T-cell (primary cell): Measurements from ENCODE around the gene BACH1. TPM values are rescaled to one million over a fixed set of nuclear protein-coding genes. Genes with fewer than 3 reads are reported as not detected.
"Not testable (repeated sequence)": the region's sequence is repeated elsewhere in the genome, so short reads cannot be mapped to it uniquely, and the experiment has no call there.

Source experiments
- ATAC-seq, 4 experiments: fragments of 200-7000 bp in 3 of 4; fragments of 150-1000 bp in 1 of 4; cut with Tn5 transposase; replicated peaks in 1 of 4; 1 replicate in 3 of 4; 2 replicates in 1 of 4; pipeline ENCODE4 v1.10.0; 2021; ENCODE audit warnings: moderate library complexity in 3 of 4, mild to moderate bottlenecking in 2 of 4, moderate number of reproducible peaks in 1 of 4
- CTCF ChIA-PET, 2 donors: fragments of 300-600 bp; sonication (Branson Sonifier 250); formaldehyde crosslinking; loops; one replicate each; lab custom pipeline; 2022; ENCODE audit warnings: antibody characterized with exemption in 2 of 2; lab: Charles Lee
- POLR2A ChIA-PET, 2 donors: fragments of 300-600 bp; sonication (Branson Sonifier 250); formaldehyde crosslinking; loops; one replicate each; lab custom pipeline; 2022; ENCODE audit warnings: antibody characterized with exemption in 2 of 2; lab: Charles Lee
- DNase-seq, 35 experiments: peaks; one replicate each; pipeline versions ENCODE4 v3.0.0 to v3.0.0-alpha.2; 2013 to 2023
- H3K27ac ChIP-seq: one replicate; pipeline ENCODE4 v1.5.1; 2013; ENCODE audit warnings: low read length
- H3K27me3 ChIP-seq, 2 experiments: replicated peaks in 1 of 2; 1 replicate in 1 of 2; 2 replicates in 1 of 2; pipeline versions ENCODE4 v1.6.1 to v1.7.0; 2013; ENCODE audit warnings: low read length in 1 of 2, mixed read lengths in 1 of 2; ENCODE audit not compliant: control insufficient read depth in 2 of 2, insufficient read depth in 2 of 2; ENCODE audit errors: extremely low read depth in 1 of 2
- H3K36me3 ChIP-seq, 2 donors: 1 replicate in 1 of 2; 2 replicates in 1 of 2; pipeline versions ENCODE4 v1.6.1 to v1.7.0; 2013; ENCODE audit warnings: low read length in 1 of 2; ENCODE audit not compliant: control insufficient read depth in 2 of 2, insufficient read depth in 1 of 2; ENCODE audit errors: extremely low read depth in 1 of 2
- H3K4me1 ChIP-seq, 2 experiments: 1 replicate in 1 of 2; 2 replicates in 1 of 2; pipeline versions ENCODE4 v1.6.1 to v1.7.0; 2013; ENCODE audit warnings: low read length in 2 of 2, mixed read lengths in 1 of 2; ENCODE audit not compliant: insufficient read depth in 2 of 2, control insufficient read depth in 1 of 2; ENCODE audit errors: extremely low read depth in 1 of 2
- H3K4me3 ChIP-seq, 2 donors: 1 replicate in 1 of 2; 2 replicates in 1 of 2; pipeline versions ENCODE4 v1.5.1 to v1.7.0; 2013; ENCODE audit warnings: mild to moderate bottlenecking in 2 of 2, low read length in 1 of 2, moderate library complexity in 1 of 2; ENCODE audit not compliant: control insufficient read depth in 1 of 2; ENCODE audit errors: extremely low read depth in 1 of 2
- H3K9me3 ChIP-seq: 2 replicates; pipeline ENCODE4 v1.7.0; 2013
- H3K27ac Mint-ChIP-seq, 2 donors: one replicate each; pipeline ENCODE4 v1.8.0; 2020 to 2021; ENCODE audit warnings: mild to moderate bottlenecking in 2 of 2, mixed read lengths in 2 of 2
- H3K27me3 Mint-ChIP-seq, 2 donors: one replicate each; pipeline ENCODE4 v1.8.0; 2021 to 2022; ENCODE audit warnings: mixed read lengths in 2 of 2
- H3K36me3 Mint-ChIP-seq: one replicate; pipeline ENCODE4 v1.8.0; 2021; ENCODE audit warnings: mixed read lengths
- H3K4me1 Mint-ChIP-seq, 3 donors: one replicate each; pipeline ENCODE4 v1.8.0; 2020 to 2022; ENCODE audit warnings: mixed read lengths in 3 of 3, mild to moderate bottlenecking in 1 of 3
- H3K4me3 Mint-ChIP-seq, 3 donors: one replicate each; pipeline ENCODE4 v1.8.0; 2020 to 2022; ENCODE audit warnings: mild to moderate bottlenecking in 3 of 3, mixed read lengths in 3 of 3, moderate library complexity in 3 of 3
- H3K9me3 Mint-ChIP-seq, 3 donors: one replicate each; pipeline ENCODE4 v1.8.0; 2020 to 2022; ENCODE audit warnings: mixed read lengths in 3 of 3
- whole genome bisulfite sequencing: methylation state at CpG from one replicate; pipeline ENCODE4 v1.1.5; 2013; ENCODE audit warnings: missing lambda C conversion rate; ENCODE audit not compliant: insufficient coverage; 5-methylcytosine and 5-hydroxymethylcytosine counted together
- total RNA-seq, 35 experiments: library from RNA in 6 of 35; stranded (reverse) in 6 of 35; fragments of 120-200 nt in 1 of 35; gene quantifications; one replicate each; pipeline versions ENCODE4 v1.2.1 to v1.2.4 and lab custom pipeline; 2013 to 2026

Gene BACH1
- total RNA-seq, 5 donors from 2014 or later (not counting 1 experiment from before 2014, with no cell fraction given) = 42.9 to 54.8 (median 52.8) TPM

DNA sequence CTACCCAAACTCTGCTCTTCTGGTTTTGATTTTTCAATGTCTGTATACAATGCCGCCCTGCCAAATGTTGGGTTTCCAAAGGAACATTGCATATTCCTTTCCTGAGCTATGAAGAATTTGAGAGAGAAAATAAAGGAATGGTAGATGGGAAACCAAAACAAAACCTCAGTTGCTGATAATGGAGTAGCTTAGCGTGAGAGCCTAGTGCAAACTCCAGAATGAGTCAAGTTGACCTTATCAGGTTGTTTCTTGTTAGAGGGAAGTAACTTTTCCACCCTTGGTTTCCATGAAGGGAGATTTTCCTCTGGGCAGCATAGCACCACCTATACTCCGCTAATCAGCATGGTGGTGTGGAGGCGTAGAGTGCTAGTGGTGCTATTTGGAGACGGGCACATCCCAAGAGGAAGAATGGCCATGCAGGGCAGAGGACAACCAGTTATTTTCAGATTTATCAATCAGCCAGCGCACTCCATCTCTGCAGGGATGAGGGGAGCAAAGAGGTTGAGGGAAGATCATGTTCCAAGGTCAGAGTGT lies 51.6 kb downstream of the BACH1 start:
- H3K4me3 Mint-ChIP-seq = no peak overlapping the region
- Histone ChIP-seq H3K4me1 (no peaks in the 10 kb centered on the region), H3K36me3 (peaks cover 0 to 2% of the 10 kb centered on the region in 2 donors), H3K4me3 (no peak overlapping the region), H3K27ac (no peak overlapping the region), H3K27me3 (no peaks in the 10 kb centered on the region), H3K9me3 (no peaks in the 10 kb centered on the region)
- ChIA-PET POLR2A (no interaction called here), CTCF (interaction anchor here (0.6 to 1.5 kb wide), 5 partner anchors 11 to 349 kb away, joined by 3 to 5 read pairs (median 4); no protein-coding TSS in a partner anchor)
- H3K36me3 Mint-ChIP-seq = peaks cover 33% of the 10 kb centered on the region
- ATAC-seq (no peak), DNase-seq (no peak)
- peaks cover 11 to 15% (median 12%) of the 10 kb centered on the region in 3 donors for H3K9me3 Mint-ChIP-seq
- peak overlapping the region in 1 of 2 donors; percentile 16 for H3K27ac Mint-ChIP-seq
- no peaks in the 10 kb centered on the region for H3K27me3 Mint-ChIP-seq
- peaks cover 11 to 16% (median 11%) of the 10 kb centered on the region in 3 donors for H3K4me1 Mint-ChIP-seq
- WGBS = 100% methylated on average over 1 of the region's 6 CpGs

DNA sequence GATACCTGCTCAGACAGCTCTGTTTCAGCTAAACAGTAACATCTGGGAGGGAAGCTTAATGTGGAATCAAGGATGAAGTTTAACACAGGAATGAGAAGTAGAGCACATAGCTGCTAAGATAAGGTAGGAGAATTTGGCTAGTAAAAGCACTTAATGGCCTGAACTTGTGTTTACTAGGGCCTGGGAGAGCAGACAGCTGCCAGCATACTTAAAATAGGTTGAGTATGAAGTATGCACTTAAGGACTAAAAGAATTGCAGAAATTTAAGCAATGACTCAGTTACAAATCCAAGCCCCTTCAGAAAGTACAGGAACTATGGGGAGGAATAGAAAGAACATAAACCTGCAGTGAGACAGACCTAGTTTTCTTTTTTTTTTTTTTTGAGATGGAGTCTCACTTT lies 53.0 kb downstream of the BACH1 start:
- ChIA-PET CTCF (interaction anchor here in 1 of 2 donors (0.6 to 1.5 kb wide), 2 partner anchors 10 to 82 kb away, joined by 3 to 4 read pairs; no protein-coding TSS in a partner anchor), POLR2A (no interaction called here)
- Mint-ChIP-seq H3K4me1 (peaks cover 10 to 13% (median 11%) of the 10 kb centered on the region in 3 donors), H3K27me3 (no peaks in the 10 kb centered on the region), H3K36me3 (peaks cover 33% of the 10 kb centered on the region), H3K27ac (no peak overlapping the region), H3K9me3 (peaks cover 11 to 15% (median 12%) of the 10 kb centered on the region in 3 donors), H3K4me3 (no peak overlapping the region)
- H3K4me3 ChIP-seq = no peak overlapping the region
- no peaks in the 10 kb centered on the region for H3K27me3 ChIP-seq
- DNase-seq = no peak
- H3K9me3 ChIP-seq = no peaks in the 10 kb centered on the region
- H3K36me3 ChIP-seq = peaks cover 0 to 2% of the 10 kb centered on the region in 2 donors
- no peak for ATAC-seq
- no peak overlapping the region for H3K27ac ChIP-seq
- H3K4me1 ChIP-seq = no peaks in the 10 kb centered on the region

DNA sequence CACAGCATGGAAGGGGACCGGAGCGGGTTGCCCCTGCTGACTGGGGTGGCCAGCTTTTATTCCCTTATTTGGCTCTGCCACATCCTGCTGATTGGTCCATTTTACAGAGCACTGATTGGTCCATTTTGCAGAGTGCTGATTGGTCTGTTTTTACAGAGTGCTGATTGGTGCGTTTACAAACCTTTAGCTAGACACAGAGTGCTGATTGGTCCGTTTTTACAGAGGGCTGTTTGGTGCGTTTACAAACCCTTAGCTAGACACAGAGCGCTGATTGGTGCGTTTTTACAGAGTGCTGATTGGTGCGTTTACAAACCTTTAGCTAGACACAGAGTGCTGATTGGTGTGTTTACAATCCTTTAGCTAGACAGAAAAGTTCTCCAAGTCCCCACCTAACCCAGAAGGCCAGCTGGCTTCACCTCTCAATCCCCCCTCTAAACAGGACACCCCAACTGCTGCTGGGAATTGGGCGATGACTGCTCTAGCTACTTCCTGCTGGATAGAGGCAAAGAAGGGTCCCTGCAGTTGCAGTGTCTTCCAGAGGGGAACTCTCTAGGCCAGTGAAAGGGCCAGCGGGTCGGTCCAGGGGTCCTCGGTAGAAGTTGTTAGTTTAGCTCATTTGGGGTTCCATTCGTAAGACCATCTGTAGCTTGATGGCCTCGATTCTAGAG lies 56.5 kb downstream of the BACH1 start:
- DNase-seq = not testable (repeated sequence)
- H3K9me3 Mint-ChIP-seq = peaks cover 11 to 15% (median 12%) of the 10 kb centered on the region in 3 donors
- H3K36me3 Mint-ChIP-seq = peaks cover 42% of the 10 kb centered on the region

DNA sequence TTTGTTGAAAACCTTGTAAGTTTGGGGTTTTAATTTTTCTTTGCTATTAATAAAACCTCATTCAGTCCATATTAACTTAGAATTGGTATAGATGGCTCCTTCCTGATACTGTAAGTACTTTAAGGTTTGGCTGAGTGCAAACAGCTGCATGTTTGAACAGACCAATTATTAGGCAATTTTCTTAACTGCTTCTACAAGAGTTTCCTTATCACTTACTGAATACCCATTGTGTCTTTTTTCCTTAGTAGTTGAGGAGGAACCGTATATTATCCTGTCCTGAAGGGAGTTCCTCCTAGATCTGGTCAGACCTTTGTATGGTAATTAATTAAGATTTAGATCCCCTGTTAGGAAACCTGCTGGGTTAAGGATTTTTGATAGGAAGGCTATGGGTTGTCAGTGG lies 57.6 kb downstream of the BACH1 start:
- Mint-ChIP-seq H3K4me1 (peaks cover 14 to 15% (median 14%) of the 10 kb centered on the region in 3 donors), H3K9me3 (peaks cover 11 to 15% (median 12%) of the 10 kb centered on the region in 3 donors), H3K36me3 (peaks cover 42% of the 10 kb centered on the region)
- H3K27ac ChIP-seq, H3K4me1 ChIP-seq, H3K9me3 ChIP-seq, CTCF ChIA-PET, POLR2A ChIA-PET, H3K36me3 ChIP-seq, ATAC-seq, H3K4me3 Mint-ChIP-seq, H3K27me3 ChIP-seq, DNase-seq, H3K27me3 Mint-ChIP-seq, H3K27ac Mint-ChIP-seq, H3K4me3 ChIP-seq: not testable (repeated sequence)
- WGBS = no CpG with 5 or more reads among the region's 1 CpG

More for the DNA sequence above, 56.5 kb downstream of the BACH1 start:
- POLR2A ChIA-PET = interaction anchor here in 1 of 2 donors (0.6 kb wide), 1 partner anchor 16 kb away, joined by 5 read pairs; no protein-coding TSS in a partner anchor
- H3K9me3 ChIP-seq, ATAC-seq, H3K4me3 Mint-ChIP-seq, H3K27me3 Mint-ChIP-seq, H3K27me3 ChIP-seq, H3K27ac ChIP-seq, H3K4me3 ChIP-seq, H3K27ac Mint-ChIP-seq, CTCF ChIA-PET, H3K4me1 ChIP-seq, H3K36me3 ChIP-seq: not testable (repeated sequence)
- H3K4me1 Mint-ChIP-seq = peaks cover 9 to 15% (median 14%) of the 10 kb centered on the region in 3 donors
- 98% methylated on average over 10 of the region's 14 CpGs for WGBS

DNA sequence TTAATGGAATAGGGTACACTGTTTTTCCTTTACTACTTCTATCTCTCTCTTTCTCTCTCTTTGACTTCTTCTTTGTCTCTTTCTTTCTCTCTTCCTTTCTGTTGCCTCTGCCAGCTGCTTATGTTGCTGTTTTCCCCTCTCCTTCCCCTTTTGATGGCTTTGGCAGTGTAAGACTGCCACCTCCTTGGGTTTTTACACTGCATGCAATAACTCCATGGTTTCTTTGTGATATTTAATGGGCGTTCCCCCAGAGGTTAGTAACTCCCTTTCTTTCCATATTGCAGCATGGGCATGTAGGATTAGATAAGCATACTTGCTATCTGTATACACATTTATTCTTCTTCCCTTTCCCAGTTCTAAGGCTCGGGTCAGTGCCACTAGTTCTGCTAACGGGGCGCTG lies 58.1 kb downstream of the BACH1 start:
- H3K4me3 Mint-ChIP-seq, H3K4me1 ChIP-seq, ATAC-seq, CTCF ChIA-PET, H3K27ac ChIP-seq, POLR2A ChIA-PET, DNase-seq, H3K4me3 ChIP-seq, H3K27me3 ChIP-seq, H3K9me3 ChIP-seq, H3K36me3 ChIP-seq, H3K27ac Mint-ChIP-seq, H3K27me3 Mint-ChIP-seq: not testable (repeated sequence)
- Mint-ChIP-seq H3K9me3 (peaks cover 11 to 15% (median 12%) of the 10 kb centered on the region in 3 donors), H3K4me1 (peaks cover 15 to 18% (median 17%) of the 10 kb centered on the region in 3 donors), H3K36me3 (peaks cover 41% of the 10 kb centered on the region)
- no CpG with 5 or more reads among the region's 4 CpGs for WGBS

DNA sequence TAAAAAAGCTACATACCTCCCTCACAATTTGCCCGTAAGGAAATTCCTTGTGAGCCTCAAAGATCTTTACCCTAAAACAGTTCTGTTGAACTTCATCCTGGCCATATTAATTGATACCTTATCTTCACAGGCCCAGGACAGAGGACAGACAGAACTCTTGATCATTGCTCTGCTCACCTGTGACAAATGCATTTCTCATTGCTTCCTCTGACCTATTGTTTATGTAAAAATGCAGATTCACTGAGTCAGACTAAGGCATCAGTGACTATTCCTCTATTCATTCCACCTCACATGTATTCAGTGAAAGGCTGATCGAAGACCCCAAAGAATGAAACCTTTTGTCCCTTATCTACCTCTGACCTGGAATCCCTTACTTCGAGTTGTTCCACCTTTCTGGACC lies 61.0 kb downstream of the BACH1 start:
- Histone ChIP-seq H3K9me3 (no peaks in the 10 kb centered on the region), H3K27ac (no peak overlapping the region), H3K4me3 (no peak overlapping the region), H3K27me3 (no peaks in the 10 kb centered on the region), H3K4me1 (peaks cover 0 to 3% of the 10 kb centered on the region in 2 experiments), H3K36me3 (no peaks in the 10 kb centered on the region)
- POLR2A ChIA-PET = no interaction called here
- no peaks in the 10 kb centered on the region for H3K27me3 Mint-ChIP-seq
- no peak overlapping the region for H3K27ac Mint-ChIP-seq
- H3K4me3 Mint-ChIP-seq = no peak overlapping the region
- H3K9me3 Mint-ChIP-seq = peaks cover under 1 to 2% (median 2%) of the 10 kb centered on the region in 3 donors
- H3K36me3 Mint-ChIP-seq = peaks cover 33% of the 10 kb centered on the region
- WGBS = 100% methylated on average over 2 of the region's 3 CpGs
- H3K4me1 Mint-ChIP-seq = peaks cover 15 to 18% (median 17%) of the 10 kb centered on the region in 3 donors
- CTCF ChIA-PET = interaction anchor here in 1 of 2 donors (0.7 kb wide), 1 partner anchor 911 kb away, joined by 3 read pairs; no protein-coding TSS in a partner anchor
- no peak for ATAC-seq
- no peak for DNase-seq
